ENCODE results near the gene TMEM8B.

The TMEM8B gene

DNA sequence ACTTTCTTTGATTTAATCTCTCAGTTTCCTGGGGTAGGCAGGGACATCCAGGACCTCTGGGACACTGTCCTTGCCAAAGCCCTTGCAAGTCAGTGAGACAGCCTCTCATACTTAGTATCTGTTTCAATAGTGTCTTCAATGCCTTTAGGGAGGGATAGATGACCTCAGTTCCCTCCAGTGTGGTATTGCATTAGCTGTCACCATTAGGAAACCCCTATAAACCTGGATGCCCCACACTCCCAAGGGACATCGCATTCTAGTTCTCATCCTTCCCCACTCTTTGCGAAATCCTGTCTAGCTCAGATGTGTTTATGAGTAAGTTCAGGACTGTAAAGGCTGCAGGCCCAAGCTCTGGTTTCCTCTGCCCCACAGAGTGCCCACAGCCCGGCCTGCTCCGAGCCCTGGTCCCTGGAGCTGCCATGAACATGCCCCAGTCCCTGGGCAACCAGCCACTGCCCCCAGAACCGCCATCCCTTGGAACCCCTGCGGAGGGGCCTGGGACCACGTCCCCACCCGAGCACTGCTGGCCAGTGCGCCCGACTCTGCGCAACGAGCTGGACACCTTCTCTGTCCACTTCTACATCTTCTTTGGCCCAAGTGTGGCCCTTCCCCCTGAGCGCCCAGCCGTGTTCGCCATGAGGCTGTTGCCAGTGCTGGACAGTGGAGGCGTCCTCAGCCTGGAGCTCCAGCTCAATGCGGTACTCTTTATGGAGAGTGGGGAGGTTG lies 13.2 kb downstream of the TMEM8B start:
- no peak for DNase-seq

DNA sequence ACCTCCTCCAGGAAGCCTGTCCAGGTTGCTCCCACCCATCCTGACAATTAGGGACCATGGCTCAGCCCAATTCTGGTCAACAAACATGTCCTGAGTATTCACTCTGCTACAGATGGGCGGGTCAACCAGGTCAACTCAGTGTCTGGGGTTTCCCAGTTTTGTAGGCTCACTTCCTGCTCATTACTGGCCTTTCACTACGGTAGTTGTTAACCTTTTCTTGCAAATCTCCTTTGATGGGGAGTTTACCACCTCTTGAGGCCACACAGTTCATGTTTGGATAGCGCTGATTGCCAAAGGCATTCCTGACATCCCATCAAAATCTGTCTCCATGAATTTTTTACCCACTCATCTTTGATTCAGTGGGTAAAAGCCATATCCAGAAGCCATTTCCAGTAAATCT lies 13.8 kb downstream of the TMEM8B start:
- DNase-seq, result no peak

DNA sequence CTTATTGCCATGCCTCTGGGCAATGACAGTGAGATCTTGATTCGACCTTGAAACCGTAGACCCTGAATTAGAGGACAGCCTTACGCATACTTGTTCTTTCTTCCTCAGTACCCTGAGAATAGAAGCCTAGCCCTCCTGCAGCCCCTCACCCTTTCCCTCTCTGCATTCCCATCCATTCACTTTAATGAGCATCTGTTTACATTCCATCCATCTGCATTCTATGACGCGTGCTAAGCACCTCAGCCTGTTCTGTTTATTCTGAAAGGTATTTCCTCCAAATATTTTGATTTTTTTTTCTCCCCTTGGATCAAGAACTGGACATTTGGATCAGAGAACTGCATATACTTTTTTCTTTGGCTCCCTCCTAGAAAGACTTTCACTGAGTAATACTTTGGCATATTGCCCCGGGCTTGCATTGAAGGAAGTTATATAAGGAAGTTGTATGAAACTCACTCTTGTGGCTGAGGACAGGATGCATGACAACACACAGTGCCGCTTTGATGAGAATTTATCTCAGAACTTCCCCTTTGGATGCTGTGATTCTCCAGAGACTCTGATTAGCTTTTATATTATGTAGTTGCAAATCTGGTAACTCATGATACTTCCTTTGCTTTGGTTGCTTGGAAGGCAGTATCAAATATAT lies 15.7 kb downstream of the TMEM8B start:
- peak; percentile 88 for DNase-seq

DNA sequence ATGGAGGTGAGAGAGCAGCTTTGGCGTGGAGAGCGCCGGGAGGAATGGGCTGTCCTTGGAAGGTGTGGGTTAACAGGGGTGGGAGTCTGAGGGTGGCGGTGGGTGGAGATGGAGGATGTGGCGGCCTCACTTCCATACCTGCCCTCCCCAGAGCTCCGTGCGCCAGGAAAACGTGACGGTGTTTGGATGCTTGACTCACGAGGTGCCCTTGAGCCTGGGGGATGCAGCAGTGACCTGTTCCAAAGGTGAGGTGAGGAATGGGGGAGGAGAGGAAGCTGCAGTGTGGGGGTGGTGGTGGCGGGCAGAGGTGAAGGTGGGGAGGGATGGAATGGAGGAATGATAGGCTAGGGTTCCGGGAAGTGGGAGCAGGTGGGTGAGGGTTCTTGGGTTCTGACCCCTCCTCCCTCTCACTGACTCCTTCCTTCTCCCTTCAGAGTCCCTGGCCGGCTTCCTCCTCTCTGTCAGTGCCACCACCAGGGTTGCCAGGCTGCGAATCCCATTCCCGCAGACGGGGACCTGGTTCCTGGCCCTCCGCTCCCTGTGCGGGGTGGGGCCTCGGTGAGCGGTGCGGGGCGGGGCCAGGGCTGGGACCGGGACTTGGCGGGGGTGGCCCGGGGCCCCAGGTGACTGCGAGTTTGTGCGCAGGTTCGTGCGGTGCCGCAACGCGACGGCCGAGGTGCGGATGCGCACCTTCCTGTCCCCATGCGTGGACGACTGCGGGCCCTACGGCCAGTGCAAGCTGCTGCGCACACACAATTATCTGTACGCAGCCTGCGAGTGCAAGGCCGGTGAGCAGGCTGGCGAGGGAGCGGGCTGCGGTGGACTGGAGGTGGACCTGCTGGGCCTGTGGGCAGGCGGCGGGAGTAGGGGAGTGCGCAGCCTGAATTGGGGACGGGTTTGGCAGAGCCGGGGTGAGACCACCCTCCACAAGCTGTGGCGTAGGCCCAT lies 17.1 kb downstream of the TMEM8B start:
- no peak for DNase-seq

DNA sequence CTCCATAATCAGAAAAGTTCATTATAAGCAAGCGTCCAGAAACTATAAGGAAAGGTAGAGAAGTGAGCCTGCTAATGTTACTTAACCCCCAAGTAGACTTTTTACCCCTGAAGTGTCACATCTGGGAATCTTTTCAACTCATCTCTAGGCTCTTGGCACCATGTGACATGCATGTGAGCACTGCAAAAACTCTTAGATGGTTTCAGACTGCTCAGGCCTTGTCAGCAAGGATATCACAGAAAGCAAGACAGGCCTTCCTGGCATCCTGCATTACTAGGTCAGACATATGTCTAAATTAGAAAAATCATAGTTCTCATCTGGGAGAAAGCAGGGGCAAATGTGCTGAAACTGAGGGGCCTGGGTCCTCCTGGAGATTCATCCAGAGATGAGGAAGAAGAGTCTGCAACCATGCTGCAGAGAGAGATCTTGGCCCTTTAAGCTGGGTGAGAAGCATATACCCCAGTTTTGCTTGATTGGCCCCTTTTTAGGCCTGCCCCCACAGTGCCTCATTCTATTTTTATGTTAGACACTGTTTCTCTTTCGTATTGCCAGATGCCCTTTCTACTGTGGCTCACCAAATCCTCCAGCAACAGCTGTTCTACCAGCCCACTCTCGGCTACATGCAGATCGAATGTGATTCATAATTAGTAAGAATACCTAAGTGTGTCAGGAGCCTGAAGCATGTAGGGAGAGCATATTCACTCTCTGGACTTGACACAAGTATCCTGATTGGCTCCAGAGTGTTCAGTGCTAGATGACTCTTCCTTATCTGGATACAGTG lies 19.0 kb downstream of the TMEM8B start:
- peak; percentile 75 for DNase-seq

DNA sequence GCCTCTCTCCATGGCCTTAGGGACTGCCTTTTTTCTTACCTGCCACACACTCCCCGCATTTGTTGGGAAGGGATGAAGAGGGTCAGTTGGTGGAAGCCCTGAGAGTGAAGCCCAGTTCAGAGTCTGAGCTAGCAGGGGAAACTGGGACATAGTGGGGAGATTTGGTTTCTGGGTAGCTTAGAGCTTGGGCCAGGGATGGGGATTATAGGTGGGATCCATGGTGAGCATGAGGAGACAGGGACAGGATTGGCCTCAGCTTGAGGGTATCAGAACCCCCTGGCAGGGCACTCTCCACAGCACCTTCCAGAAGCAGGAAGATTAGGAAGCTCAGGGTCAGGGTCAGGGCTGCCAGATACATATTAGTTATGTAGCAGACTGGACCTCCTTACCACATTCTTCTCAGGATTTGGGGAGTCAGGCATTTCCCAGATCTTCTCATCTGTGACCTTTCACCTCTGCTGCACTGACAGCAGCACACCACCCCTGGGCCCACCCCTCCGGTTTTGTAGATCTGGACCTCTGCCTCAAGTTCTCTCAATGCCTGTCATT lies 23.3 kb downstream of the TMEM8B start:
- DNase-seq, result no peak

DNA sequence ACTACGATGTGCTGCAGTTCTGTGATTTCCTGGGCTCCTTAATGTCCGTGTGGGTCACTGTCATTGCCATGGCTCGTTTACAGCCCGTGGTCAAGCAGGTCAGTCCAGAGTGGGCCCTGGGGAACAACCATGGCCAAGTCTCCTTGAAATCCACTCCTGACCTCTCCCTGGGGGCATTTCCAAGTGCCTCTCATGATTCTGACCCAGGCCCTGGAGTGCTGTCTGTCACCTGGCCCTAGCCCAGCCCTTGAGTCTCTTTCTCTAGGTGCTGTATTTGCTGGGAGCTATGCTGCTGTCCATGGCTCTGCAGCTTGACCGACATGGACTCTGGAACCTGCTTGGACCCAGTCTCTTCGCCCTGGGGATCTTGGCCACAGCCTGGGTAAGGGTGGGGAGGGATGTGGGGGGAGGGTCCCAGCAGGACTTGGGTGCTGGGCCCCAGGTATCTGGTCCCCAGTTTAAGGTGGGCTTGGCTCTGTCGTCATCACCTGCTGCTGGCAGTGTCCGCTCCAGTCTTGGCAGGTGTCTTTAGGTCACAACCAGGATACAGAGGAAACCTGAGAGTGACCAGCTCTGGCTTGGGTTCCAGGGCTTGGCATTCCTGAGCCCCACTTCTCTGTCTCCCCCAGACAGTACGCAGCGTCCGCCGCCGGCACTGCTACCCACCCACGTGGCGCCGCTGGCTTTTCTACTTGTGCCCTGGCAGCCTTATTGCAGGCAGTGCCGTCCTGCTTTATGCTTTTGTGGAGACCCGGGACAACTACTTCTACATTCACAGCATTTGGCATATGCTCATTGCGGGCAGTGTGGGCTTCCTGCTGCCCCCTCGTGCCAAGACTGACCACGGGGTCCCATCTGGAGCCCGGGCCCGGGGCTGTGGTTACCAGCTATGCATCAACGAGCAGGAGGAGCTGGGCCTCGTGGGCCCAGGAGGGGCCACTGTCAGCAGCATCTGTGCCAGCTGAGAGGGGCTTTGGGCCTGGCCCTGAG lies 24.1 kb downstream of the TMEM8B start:
- no peak for DNase-seq

DNA sequence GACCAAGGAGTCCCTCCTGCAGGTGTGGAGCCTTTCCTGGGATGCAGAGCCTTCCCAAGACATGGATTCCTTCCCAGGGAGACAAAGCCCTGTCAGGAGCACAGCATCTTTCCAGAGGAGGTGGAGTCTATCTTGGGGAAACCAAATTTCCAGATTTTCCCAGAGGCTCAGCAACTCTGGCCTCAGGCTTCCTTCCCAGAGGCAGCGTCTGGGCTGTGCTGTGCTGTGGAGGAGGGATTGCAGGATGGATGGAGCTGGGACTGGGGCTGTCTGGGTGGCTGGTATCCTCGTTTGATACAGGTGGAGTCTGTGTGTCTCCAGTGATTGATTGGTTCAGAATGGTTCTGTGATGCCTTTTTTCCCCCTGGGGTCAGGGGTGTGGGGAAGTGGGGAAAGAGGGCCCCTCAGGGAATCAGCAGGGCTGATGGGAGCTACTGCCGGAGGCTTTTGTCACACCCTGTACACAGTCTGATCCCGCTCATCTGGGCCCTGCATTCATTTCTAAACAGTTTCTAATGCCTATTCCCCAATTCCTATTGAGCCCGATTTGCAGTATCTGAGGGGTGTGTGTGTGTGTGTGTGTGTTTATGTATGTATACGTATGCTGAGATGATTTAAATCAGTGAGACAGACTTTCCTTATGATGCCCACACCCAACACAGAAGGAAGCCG lies 25.2 kb downstream of the TMEM8B start:
- no peak for DNase-seq

DNA sequence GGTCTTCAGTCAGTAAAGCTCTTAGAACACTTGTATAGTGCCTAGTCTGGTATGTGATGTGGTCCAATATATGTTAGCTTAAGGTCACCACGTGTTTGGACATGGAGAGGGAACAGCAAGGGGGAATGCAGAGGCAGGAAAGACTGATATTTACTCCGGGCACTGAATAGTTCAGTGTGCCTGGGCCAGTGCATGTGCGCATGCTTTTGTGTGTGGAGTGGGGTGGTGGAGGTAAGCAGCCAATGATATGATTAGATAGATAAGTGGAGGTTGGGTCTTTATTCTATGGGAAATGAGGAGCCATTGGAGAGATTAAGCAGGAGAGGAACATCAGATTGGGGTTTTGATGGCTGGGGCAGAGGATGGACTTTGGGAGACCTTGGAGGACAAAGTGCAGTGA lies 27.2 kb downstream of the TMEM8B start:
- DNase-seq, result no peak

DNA sequence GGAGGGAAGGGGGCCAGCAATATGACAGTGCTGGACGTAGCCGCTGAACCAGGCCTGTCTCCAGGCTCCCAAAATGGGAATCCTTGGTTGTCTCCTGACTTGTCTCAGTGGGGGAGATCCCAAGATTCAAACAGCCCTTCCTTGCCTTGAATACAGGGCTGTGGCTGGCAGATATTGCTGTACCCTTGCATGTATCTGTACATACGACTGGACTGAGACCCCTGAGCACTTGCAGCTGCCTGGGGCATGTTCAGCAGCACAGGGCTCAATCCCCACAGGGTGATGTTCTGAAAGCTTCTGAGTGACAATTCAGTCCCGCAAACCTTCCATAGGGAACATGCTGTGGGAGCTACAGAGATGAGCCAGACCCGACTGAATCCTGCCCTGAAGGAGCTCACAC lies 27.9 kb downstream of the TMEM8B start:
- no peak for DNase-seq

DNA sequence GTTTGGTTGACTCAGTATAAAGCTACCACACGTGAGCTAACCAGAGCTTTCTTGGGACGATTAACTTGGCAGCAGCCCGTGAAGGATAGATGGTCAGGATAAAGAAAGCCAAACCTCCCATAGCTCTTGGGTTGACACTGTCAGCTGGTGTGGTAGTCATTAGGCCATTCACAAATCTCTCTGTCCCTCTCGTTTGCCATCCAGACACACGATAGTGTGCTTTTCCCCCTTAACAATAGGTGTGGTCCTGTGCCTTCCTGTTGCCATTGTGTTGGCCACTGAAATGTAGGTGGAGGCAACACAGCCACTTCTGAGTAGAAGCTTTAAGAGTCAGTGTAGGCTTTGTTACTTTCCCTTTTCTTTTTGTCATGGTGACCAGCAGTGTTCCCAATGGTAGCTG lies 29.4 kb downstream of the TMEM8B start:
- DNase-seq, result no peak

DNA sequence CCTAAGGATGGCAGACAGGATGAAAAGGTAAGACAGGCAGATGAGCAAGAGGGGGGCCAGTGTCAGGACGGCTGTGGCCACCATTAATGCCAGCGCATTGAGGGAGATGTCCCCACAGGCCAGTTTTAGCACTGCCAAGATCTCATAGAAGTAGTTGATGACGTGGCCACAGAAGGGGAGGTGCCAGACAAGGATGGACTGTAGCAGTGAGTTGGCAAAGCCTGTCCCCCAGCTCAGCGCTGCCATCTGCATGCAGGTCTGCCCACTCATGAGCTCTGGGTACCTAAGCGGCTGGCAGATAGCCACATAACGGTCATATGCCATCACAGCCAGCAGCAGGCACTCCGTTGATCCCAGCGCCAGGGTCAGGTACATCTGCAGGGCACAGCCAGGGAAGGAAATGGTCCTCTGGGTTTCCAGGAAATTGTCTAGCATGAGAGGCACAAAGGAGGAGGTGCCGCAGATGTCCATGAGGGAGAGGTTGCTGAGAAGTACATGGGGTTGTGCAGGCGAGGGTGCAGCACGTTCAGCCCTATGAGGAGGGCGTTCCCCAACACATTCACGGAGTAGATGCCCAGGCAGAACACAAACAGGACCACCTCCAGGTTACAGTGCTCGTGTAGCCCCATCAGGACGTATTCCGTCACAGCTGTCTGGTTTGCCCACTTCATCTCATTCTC lies 30.4 kb downstream of the TMEM8B start:
- DNase-seq, result no peak

DNA sequence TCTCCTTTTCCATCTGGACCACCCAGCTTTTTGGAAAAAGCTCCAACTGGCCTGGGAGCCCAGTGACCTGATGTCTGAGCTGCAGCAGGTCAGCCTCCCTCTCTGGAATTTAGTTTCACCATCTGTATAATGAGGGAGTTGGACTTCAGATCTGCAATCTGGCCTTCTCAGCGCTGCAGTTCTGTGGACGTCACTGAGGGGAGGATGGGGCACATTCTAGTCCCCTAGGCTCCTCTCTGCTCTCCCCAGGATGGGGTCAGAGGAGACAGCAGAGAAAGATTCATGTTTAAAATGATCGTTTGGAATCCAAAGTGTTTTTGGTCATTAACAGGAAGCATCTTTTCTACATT lies 30.9 kb downstream of the TMEM8B start:
- DNase-seq, result no peak

DNA sequence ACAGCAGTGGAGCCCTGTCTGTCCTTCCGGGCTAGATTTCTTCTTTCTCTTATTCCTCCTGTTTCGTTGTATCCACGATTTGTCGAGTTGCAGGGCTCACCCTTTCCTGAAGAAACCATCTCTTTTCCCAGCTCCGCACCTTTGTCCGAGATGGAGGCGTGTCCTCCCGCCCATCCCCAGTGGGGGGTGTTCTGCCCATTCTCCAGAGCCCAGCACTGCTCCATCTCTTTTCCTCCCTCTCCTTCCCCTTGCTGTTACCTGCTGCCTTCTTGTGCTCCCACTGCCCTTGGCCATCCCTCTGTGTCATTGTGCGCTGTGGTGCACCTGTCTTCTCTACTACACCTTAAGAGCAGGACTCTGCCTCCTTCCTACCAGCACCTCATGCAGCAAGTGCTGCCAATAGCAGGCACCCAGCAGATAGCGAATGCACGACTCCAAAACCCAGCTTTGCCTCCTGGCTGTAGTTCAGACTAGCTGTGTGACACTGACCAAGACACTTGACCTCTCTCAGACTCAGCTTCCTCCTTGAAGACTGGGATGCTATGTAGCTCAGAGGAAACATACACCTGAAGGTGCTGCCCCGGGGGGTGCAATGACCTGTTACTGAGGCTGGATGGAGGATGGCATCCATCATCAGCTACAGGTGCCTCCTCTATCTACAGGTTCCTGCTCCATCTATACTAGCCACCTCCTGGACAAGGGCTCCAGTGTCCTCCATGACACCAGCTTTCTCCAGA lies 32.3 kb downstream of the TMEM8B start:
- DNase-seq, result no peak

DNA sequence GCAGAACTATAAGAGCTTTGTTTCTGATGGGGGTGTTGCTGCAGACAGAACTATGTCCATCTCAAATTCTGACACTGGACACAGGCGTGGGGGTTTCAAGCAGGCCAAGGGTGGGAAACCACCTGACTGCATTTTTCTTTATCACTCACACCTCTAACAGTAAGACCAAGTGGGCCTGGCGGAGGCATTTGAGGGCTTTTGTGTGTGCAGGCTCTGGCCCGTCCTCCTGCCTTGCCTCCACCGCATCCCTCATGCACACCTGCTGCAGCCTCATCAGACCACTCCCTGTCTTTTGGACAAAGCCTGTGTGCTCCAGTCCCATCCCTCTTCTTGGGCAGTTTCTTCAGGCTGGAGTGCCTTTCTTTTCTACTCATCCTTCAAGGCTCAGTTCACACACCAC lies 33.3 kb downstream of the TMEM8B start:
- no peak for DNase-seq

DNA sequence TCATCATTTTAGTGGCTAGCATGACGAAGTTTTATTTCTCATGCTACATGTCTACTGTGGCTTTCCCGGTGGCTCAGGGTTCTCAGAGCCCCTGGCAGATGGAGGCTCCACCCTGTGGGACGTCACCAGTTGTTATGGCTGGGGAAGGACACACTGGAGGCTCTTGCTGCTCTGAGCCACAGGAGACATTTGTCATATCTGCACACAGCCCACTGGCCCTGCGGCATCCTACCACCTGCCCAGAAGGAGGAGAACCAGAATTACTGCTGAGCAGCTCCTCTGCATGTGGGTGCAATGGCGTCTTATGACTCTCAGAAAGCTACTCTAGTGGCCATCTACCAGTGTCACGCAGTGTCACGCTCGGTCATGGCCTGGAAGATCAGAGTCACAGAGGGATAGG lies 34.6 kb downstream of the TMEM8B start:
- no peak for DNase-seq

DNA sequence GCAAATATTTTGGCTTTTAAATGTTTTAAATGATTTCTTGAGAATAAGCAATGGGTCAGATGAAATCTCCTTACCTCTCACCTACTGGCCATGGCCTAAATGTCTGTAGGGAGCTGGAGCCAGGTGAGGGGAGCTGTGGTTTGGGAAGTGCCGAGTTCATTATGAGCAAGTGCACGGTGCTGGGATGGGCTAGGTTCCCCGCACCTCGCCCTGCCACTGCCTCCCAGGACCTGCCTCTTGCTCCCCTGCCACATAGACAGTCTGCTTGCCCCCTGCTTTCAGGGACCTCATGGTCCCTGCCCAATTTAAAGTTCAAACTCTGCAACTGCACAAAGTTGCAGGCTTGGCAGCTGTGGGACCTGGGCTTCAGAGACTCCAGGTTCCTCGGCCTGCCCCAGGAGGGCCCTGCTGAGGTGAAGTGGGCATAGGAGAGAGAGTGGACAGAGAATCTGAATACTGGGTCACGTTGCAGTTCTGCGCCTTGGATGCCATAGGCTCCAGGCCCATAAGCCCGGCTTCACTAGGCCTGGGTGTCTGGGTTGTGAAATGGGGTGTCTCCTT lies 35.7 kb downstream of the TMEM8B start:
- DNase-seq, result no peak

DNA sequence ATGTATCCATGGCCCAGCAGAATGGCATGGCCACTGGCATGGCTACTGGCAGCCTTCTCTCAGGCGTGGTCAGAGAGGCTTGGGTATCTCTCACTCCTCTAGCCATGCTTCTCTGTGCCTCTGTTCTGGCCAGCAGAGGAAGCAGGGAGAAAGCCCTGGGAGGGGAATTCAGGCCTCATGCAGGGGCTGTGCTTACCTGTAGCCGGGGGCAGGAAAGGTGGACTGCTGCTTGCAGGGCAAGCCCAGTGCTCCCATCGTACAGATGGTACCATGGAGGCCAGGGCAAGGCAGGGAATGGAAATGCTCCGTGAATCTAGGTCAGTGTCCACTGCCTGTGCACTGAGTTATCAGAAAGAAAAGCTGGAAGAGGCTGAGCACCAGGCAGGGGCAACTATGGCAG lies 38.5 kb downstream of the TMEM8B start:
- no peak for DNase-seq

DNA sequence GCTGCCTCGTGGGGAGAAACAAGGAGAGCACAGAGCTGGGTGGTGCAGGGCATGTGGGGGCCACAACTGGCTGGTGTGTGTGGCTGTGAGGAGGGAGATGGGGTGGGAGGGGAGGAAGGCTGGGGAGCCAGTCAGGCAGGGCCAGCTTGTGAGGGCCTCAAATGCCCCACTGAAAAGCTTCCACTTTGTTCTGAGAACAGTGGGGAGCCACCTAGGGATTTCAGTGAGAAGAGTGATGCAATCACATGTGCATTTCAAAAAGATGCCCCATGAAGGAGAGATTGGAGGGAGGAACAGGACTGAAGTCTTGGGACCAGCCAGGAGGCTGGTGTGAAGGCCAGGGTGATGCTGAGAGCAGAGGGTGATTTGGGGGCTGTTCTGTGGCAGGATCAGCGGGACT lies 39.9 kb downstream of the TMEM8B start:
- no peak for DNase-seq
